HL-60 (cell line): Measurements from ENCODE around the gene MVD.

ENCODE experiments used
- DNase-seq, 2 experiments: peaks; one replicate each; pipeline ENCODE4 v3.0.0-alpha.2; 2010 to 2020; ENCODE audit warnings: low read depth in 1 of 2, low spot score in 1 of 2
- H3K27ac ChIP-seq: fragments of 250-450 bp; sonication (Bioruptor Pico); replicated peaks from 2 replicates; pipeline ENCODE4 v1.5.1; 2020; ENCODE audit warnings: mild to moderate bottlenecking, moderate library complexity
- H3K27me3 ChIP-seq: fragments of 250-450 bp; sonication (Bioruptor Pico); 2 replicates; pipeline ENCODE4 v1.5.1; 2021; ENCODE audit warnings: mild to moderate bottlenecking, moderate library complexity; ENCODE audit not compliant: insufficient read depth, poor library complexity, severe bottlenecking
- H3K4me3 ChIP-seq: replicated peaks from 2 replicates; pipeline ENCODE4 v1.5.1; 2011; ENCODE audit warnings: mild to moderate bottlenecking, control low read depth, low read length; ENCODE audit not compliant: insufficient read depth
- CTCF ChIP-seq: IDR thresholded peaks from one replicate; pipeline ENCODE4 v1.5.1; 2011; ENCODE audit warnings: low read length, control low read depth, inconsistent platforms; ENCODE audit not compliant: insufficient read depth
- GABPA ChIP-seq: IDR thresholded peaks from 2 replicates; pipeline ENCODE4 v1.6.1; 2012; ENCODE audit warnings: low read depth
- POLR2AphosphoS5 ChIP-seq: IDR thresholded peaks from 2 replicates; pipeline ENCODE4 v1.6.1; 2012; ENCODE audit warnings: low read depth
- REST ChIP-seq: IDR thresholded peaks from 2 replicates; pipeline ENCODE4 v1.6.1; 2012; ENCODE audit warnings: low read depth; ENCODE audit not compliant: insufficient replicate concordance
- SPI1 ChIP-seq: IDR thresholded peaks from 2 replicates; pipeline ENCODE4 v1.6.1; 2012; ENCODE audit warnings: low read depth, mild to moderate bottlenecking, borderline replicate concordance

MVD gene

GRCh38 chr16:88700322-88700635 lies 37.4 kb upstream of the MVD start:
- no peak for DNase-seq
- Histone ChIP-seq H3K27me3 (no peaks in the 10 kb centered on the region), H3K27ac (peak overlapping the region; percentile 94), H3K4me3 (0 out of 2 replicates have a peak overlapping the region, but pooled peaks have one; percentile 16)
- TF ChIP-seq SPI1 (no peak), CTCF (no peak), POLR2AphosphoS5 (no peak), REST (no peak), GABPA (no peak)

GRCh38 chr16:88699180-88699579 lies 36.3 kb upstream of the MVD start:
- no peaks in the 10 kb centered on the region for H3K27me3 ChIP-seq
- H3K4me3 ChIP-seq, result no peak overlapping the region
- no peak for TF ChIP-seq CTCF
- no peak for TF ChIP-seq POLR2AphosphoS5
- no peak for TF ChIP-seq REST
- no peak for TF ChIP-seq GABPA
- TF ChIP-seq SPI1, result no peak
- no peak overlapping the region for H3K27ac ChIP-seq
- DNase-seq, result no peak

GRCh38 chr16:88698646-88699045 lies 35.8 kb upstream of the MVD start:
- TF ChIP-seq CTCF (no peak), SPI1 (no peak), REST (no peak), GABPA (no peak)
- no peaks in the 10 kb centered on the region for H3K27me3 ChIP-seq
- no peak overlapping the region for H3K27ac ChIP-seq
- H3K4me3 ChIP-seq, result no peak overlapping the region
- no peak for DNase-seq
